ENCODE data around the gene INPP5D.
"Not testable (repeated sequence)": the region's sequence is repeated elsewhere in the genome, so short reads cannot be mapped to it uniquely, and the experiment has no call there.

Gene INPP5D

GRCh38 chr2:233185963-233186362 is 125.8 kb downstream of the INPP5D start:
- no peak for DNase-seq

- DNase-seq = no peak
Measured at GRCh38 chr2:233186851-233187250, 126.7 kb downstream of the INPP5D start.

GRCh38 chr2:233189025-233189424 is 128.9 kb downstream of the INPP5D start:
- DNase-seq = no peak

- not testable (repeated sequence) for DNase-seq
Measured at GRCh38 chr2:233191016-233191415, 130.9 kb downstream of the INPP5D start.

GRCh38 chr2:233193738-233194137 is 133.6 kb downstream of the INPP5D start:
- DNase-seq = no peak

- DNase-seq = no peak
Measured at GRCh38 chr2:233195027-233195426, 134.9 kb downstream of the INPP5D start.

GRCh38 chr2:233197022-233197421 is 136.9 kb downstream of the INPP5D start:
- DNase-seq = no peak

GRCh38 chr2:233198026-233198425 is 137.9 kb downstream of the INPP5D start:
- no peak for DNase-seq

- no peak for DNase-seq
Measured at GRCh38 chr2:233199870-233200269, 139.7 kb downstream of the INPP5D start.

- not testable (repeated sequence) for DNase-seq
Measured at GRCh38 chr2:233200790-233201189, 140.6 kb downstream of the INPP5D start.

GRCh38 chr2:233201258-233202013 is 141.3 kb downstream of the INPP5D start:
- DNase-seq = no peak

- no peak for DNase-seq
Measured at GRCh38 chr2:233202531-233202944, 142.4 kb downstream of the INPP5D start.

GRCh38 chr2:233203060-233203459 is 142.9 kb downstream of the INPP5D start:
- DNase-seq = no peak

- DNase-seq = no peak
Measured at GRCh38 chr2:233204286-233204936, 144.3 kb downstream of the INPP5D start.

GRCh38 chr2:233208382-233209116 is 148.4 kb downstream of the INPP5D start:
- no peak for DNase-seq

- no peak for DNase-seq
Measured at GRCh38 chr2:233209117-233209532, 149.0 kb downstream of the INPP5D start.

- DNase-seq = no peak
Measured at GRCh38 chr2:233209533-233210171, 149.5 kb downstream of the INPP5D start.

- no peak for DNase-seq
Measured at GRCh38 chr2:233210281-233210680, 150.1 kb downstream of the INPP5D start.

GRCh38 chr2:233210843-233211547 is 150.9 kb downstream of the INPP5D start:
- DNase-seq = no peak

GRCh38 chr2:233211548-233211895 is 151.4 kb downstream of the INPP5D start:
- no peak for DNase-seq

- no peak for DNase-seq
Measured at GRCh38 chr2:233213011-233213410, 152.9 kb downstream of the INPP5D start.

GRCh38 chr2:233213975-233214374 is 153.8 kb downstream of the INPP5D start:
- no peak for DNase-seq

- no peak for DNase-seq
Measured at GRCh38 chr2:233217892-233218377, 157.8 kb downstream of the INPP5D start.

Measured in NCI-H187 (cell line).